B cell (primary cell): ENCODE data around the gene KIRREL3. TPM values are rescaled to one million over a fixed set of nuclear protein-coding genes. Genes with fewer than 3 reads are reported as not detected.

Experiments
- ATAC-seq: fragments of 200-7000 bp; cut with Tn5 transposase; one replicate; pipeline ENCODE4 v1.10.0; 2021; ENCODE audit warnings: low read depth, mild to moderate bottlenecking, moderate number of reproducible peaks, moderate library complexity
- CTCF ChIA-PET: fragments of 350-600 bp; sonication (Branson Sonifier 250); formaldehyde crosslinking; loops from one replicate; lab custom pipeline; 2021; ENCODE audit warnings: antibody characterized with exemption, inconsistent platforms; lab: Charles Lee
- POLR2A ChIA-PET: fragments of 350-600 bp; sonication (Branson Sonifier 250); formaldehyde crosslinking; loops from one replicate; lab custom pipeline; 2021; ENCODE audit warnings: antibody characterized with exemption; lab: Charles Lee
- DNase-seq: peaks from one replicate; pipeline ENCODE4 v3.0.0; 2013
- H2AFZ ChIP-seq: 2 replicates; pipeline ENCODE4 v1.6.1; 2012; ENCODE audit warnings: mild to moderate bottlenecking, low read depth, low read length; ENCODE audit not compliant: insufficient read depth, poor library complexity, severe bottlenecking
- H3K27ac ChIP-seq, 2 donors: 1 replicate in 1 of 2; 2 replicates in 1 of 2; pipeline ENCODE4 v1.5.1; 2012 to 2013; ENCODE audit warnings: low read length in 2 of 2, mild to moderate bottlenecking in 2 of 2, moderate library complexity in 1 of 2
- H3K27me3 ChIP-seq, 4 experiments: fragments of 200-600 bp in 1 of 4; sonication (generic) in 1 of 4; replicated peaks in 1 of 4; 1 replicate in 2 of 4; 2 replicates in 2 of 4; pipeline versions ENCODE4 v1.6.1 to v1.7.0; 2013 to 2016; ENCODE audit warnings: low read length in 3 of 4, mild to moderate bottlenecking in 2 of 4, mixed read lengths in 1 of 4, moderate library complexity in 1 of 4; ENCODE audit not compliant: insufficient read depth in 4 of 4, control insufficient read depth in 3 of 4; ENCODE audit errors: control extremely low read depth in 1 of 4
- H3K36me3 ChIP-seq, 2 experiments: replicated peaks in 1 of 2; 1 replicate in 1 of 2; 2 replicates in 1 of 2; pipeline versions ENCODE4 v1.6.1 to v1.7.1; 2013; ENCODE audit warnings: low read length in 1 of 2; ENCODE audit not compliant: insufficient read depth in 2 of 2, control insufficient read depth in 1 of 2; ENCODE audit errors: control extremely low read depth in 1 of 2, extremely low read depth in 1 of 2
- H3K4me1 ChIP-seq, 2 donors: fragments of 200-600 bp in 1 of 2; sonication (generic) in 1 of 2; 1 replicate in 1 of 2; 2 replicates in 1 of 2; pipeline versions ENCODE4 v1.5.1 to v1.6.1; 2013 to 2017; ENCODE audit warnings: low read length in 2 of 2; ENCODE audit not compliant: control insufficient read depth in 2 of 2, insufficient read depth in 2 of 2
- H3K4me2 ChIP-seq: replicated peaks from 2 replicates; pipeline ENCODE3; 2012; ENCODE audit warnings: mild to moderate bottlenecking, low read depth, low read length; ENCODE audit not compliant: poor library complexity, severe bottlenecking
- H3K4me3 ChIP-seq, 5 experiments: fragments of 200-600 bp in 1 of 5; sonication (generic) in 1 of 5; 1 replicate in 3 of 5; 2 replicates in 2 of 5; pipeline versions ENCODE4 v1.5.1 to v1.7.0; 2011 to 2016; ENCODE audit warnings: low read length in 4 of 5, mild to moderate bottlenecking in 4 of 5, low read depth in 2 of 5, control low read depth in 1 of 5, moderate library complexity in 1 of 5; ENCODE audit not compliant: insufficient read depth in 1 of 5; ENCODE audit errors: control extremely low read depth in 1 of 5, extremely low read depth in 1 of 5
- H3K79me2 ChIP-seq: fragments of 200-600 bp; sonication (generic); one replicate; pipeline ENCODE4 v1.6.0; 2016; ENCODE audit warnings: low read length; ENCODE audit not compliant: control insufficient read depth, insufficient read depth
- H3K9ac ChIP-seq: fragments of 200-600 bp; sonication (generic); 2 replicates; pipeline ENCODE4 v1.6.1; 2017; ENCODE audit warnings: mild to moderate bottlenecking, low read length, moderate library complexity
- H3K9me3 ChIP-seq, 3 donors: one replicate each; pipeline versions ENCODE4 v1.6.1 to v1.7.1; 2013; ENCODE audit warnings: low read length in 2 of 3; ENCODE audit not compliant: control insufficient read depth in 2 of 3, insufficient read depth in 1 of 3; ENCODE audit errors: control extremely low read depth in 1 of 3
- H4K20me1 ChIP-seq: 2 replicates; pipeline ENCODE4 v1.6.0; 2012; ENCODE audit warnings: mild to moderate bottlenecking, low read length; ENCODE audit not compliant: insufficient read depth, control insufficient read depth, poor library complexity, severe bottlenecking
- H3K27ac Mint-ChIP-seq: one replicate; pipeline ENCODE4 v1.8.0; 2021; ENCODE audit warnings: mixed read lengths
- H3K27me3 Mint-ChIP-seq: one replicate; pipeline ENCODE4 v1.8.0; 2021; ENCODE audit warnings: mixed read lengths
- H3K4me1 Mint-ChIP-seq: one replicate; pipeline ENCODE4 v1.8.0; 2021; ENCODE audit warnings: mixed read lengths
- H3K4me3 Mint-ChIP-seq: one replicate; pipeline ENCODE4 v1.8.0; 2021; ENCODE audit warnings: mixed read lengths
- H3K9me3 Mint-ChIP-seq: one replicate; pipeline ENCODE4 v1.8.0; 2022; ENCODE audit warnings: mixed read lengths; ENCODE audit not compliant: insufficient read depth
- CTCF ChIP-seq: fragments of 200-600 bp; IDR thresholded peaks from one replicate; pipeline ENCODE4 v1.8.0; 2022; ENCODE audit warnings: antibody characterized with exemption, mild to moderate bottlenecking
- EZH2 ChIP-seq: IDR thresholded peaks from 2 replicates; pipeline ENCODE4 v1.6.1; 2012; ENCODE audit warnings: borderline replicate concordance, low read depth, mild to moderate bottlenecking, moderate library complexity, low read length; ENCODE audit not compliant: insufficient read depth, poor library complexity, severe bottlenecking
- WGBS: methylation state at CpG from one replicate; pipeline ENCODE4 v1.1.5; 2013; ENCODE audit warnings: missing lambda C conversion rate; ENCODE audit not compliant: insufficient coverage; 5-methylcytosine and 5-hydroxymethylcytosine counted together
- intact Hi-C: fragments of 100-400 bp; cut with micrococcal nuclease; formaldehyde crosslinking; loops from one replicate; pipeline ENCODE4 v1.10.0; 2022
- polyA plus RNA-seq: library from polyadenylated mRNA; depleted of rRNA; stranded (reverse); fragments of >200 nt; gene quantifications from 2 replicates; pipeline ENCODE4 v1.2.3, GENCODE V29; 2012
- total RNA-seq, 2 donors: library from RNA; stranded (reverse); fragments of 120-200 nt in 1 of 2; gene quantifications; 1 replicate in 1 of 2; 2 replicates in 1 of 2; pipeline versions ENCODE4 v1.2.3 to v1.2.4, GENCODE V29; 2013 to 2022

Gene KIRREL3
- total and polyA plus RNA-seq, 2 donors (not counting 1 experiment from before 2014, with no cell fraction given), result not detected

- CTCF ChIA-PET, result no interaction called here
Measured at GRCh38 chr11:126451211-126451802, 549.3 kb downstream of the KIRREL3 start.

GRCh38 chr11:126450806-126451205 is 549.8 kb downstream of the KIRREL3 start:
- H3K27me3 ChIP-seq, result no peaks in the 10 kb centered on the region
- H3K9me3 Mint-ChIP-seq, result peaks cover 9% of the 10 kb centered on the region
- H3K4me2 ChIP-seq, result no peak overlapping the region
- peaks cover 4% of the 10 kb centered on the region for H3K27me3 Mint-ChIP-seq
- no peaks in the 10 kb centered on the region for H3K79me2 ChIP-seq
- H2AFZ ChIP-seq, result no peak overlapping the region
- POLR2A ChIA-PET, result no interaction called here
- H3K9ac ChIP-seq, result no peak overlapping the region
- ATAC-seq, result no peak
- H3K27ac ChIP-seq, result no peak overlapping the region
- no peak overlapping the region for H3K27ac Mint-ChIP-seq
- TF ChIP-seq EZH2 (no peak), CTCF (no peak)
- no peak overlapping the region for H3K4me3 ChIP-seq
- no peaks in the 10 kb centered on the region for H3K36me3 ChIP-seq
- peaks cover 0 to 16% (median 0%) of the 10 kb centered on the region in 3 donors for H3K9me3 ChIP-seq
- CTCF ChIA-PET, result no interaction called here
- no peak overlapping the region for H3K4me3 Mint-ChIP-seq
- DNase-seq, result no peak
- WGBS, result 97% methylated on average over 11 of the region's 11 CpGs
- H3K4me1 Mint-ChIP-seq, result no peaks in the 10 kb centered on the region
- intact Hi-C loops, result no loop called here
- no peaks in the 10 kb centered on the region for H4K20me1 ChIP-seq
- H3K4me1 ChIP-seq, result no peaks in the 10 kb centered on the region

More at GRCh38 chr11:126451211-126451802, 549.3 kb downstream of the KIRREL3 start:
- no peaks in the 10 kb centered on the region for H4K20me1 ChIP-seq
- no peaks in the 10 kb centered on the region for H3K4me1 Mint-ChIP-seq
- H3K9me3 Mint-ChIP-seq, result peaks cover 9% of the 10 kb centered on the region
- H3K27me3 Mint-ChIP-seq, result peaks cover 4% of the 10 kb centered on the region
- POLR2A ChIA-PET, result no interaction called here
- H3K4me3 ChIP-seq, result no peak overlapping the region
- H3K27me3 ChIP-seq, result no peaks in the 10 kb centered on the region
- H3K4me3 Mint-ChIP-seq, result no peak overlapping the region
- no peak overlapping the region for H2AFZ ChIP-seq
- H3K27ac ChIP-seq, result no peak overlapping the region
- H3K79me2 ChIP-seq, result no peaks in the 10 kb centered on the region
- DNase-seq, result no peak
- H3K36me3 ChIP-seq, result no peaks in the 10 kb centered on the region
- no peak overlapping the region for H3K27ac Mint-ChIP-seq
- WGBS, result 91% methylated on average over 12 of the region's 15 CpGs
- intact Hi-C loops, result no loop called here
- no peaks in the 10 kb centered on the region for H3K4me1 ChIP-seq
- no peak overlapping the region for H3K4me2 ChIP-seq
- peaks cover 0 to 16% (median 0%) of the 10 kb centered on the region in 3 donors for H3K9me3 ChIP-seq
- ATAC-seq, result no peak
- H3K9ac ChIP-seq, result no peak overlapping the region
- TF ChIP-seq CTCF, result no peak
- TF ChIP-seq EZH2, result no peak
